Sigmoid colon (tissue), 4 donors: ENCODE results near the gene INPP5D.

Experiments
- CTCF ChIP-seq, 4 experiments: fragments of 450-650 bp in 3 of 4; fragments of 200-600 bp in 1 of 4; IDR thresholded peaks; one replicate each; pipeline ENCODE4 v1.5.1; 2016 to 2019; ENCODE audit warnings: antibody characterized with exemption in 4 of 4, mild to moderate bottlenecking in 3 of 4, moderate library complexity in 2 of 4
- EP300 ChIP-seq, 4 donors: sonication (generic); formaldehyde crosslinking; IDR thresholded peaks; one replicate each; pipeline ENCODE4 v1.6.1; 2017; ENCODE audit warnings: antibody characterized with exemption in 4 of 4
- POLR2A ChIP-seq, 2 donors: fragments of 450-650 bp; IDR thresholded peaks; one replicate each; pipeline ENCODE4 v1.6.1; 2016; ENCODE audit warnings: antibody characterized with exemption in 2 of 2, mild to moderate bottlenecking in 2 of 2, moderate library complexity in 2 of 2
- POLR2AphosphoS5 ChIP-seq, 4 donors: sonication (generic); formaldehyde crosslinking; IDR thresholded peaks; one replicate each; pipeline ENCODE4 v1.6.1; 2017; ENCODE audit warnings: antibody characterized with exemption in 4 of 4

DNA sequence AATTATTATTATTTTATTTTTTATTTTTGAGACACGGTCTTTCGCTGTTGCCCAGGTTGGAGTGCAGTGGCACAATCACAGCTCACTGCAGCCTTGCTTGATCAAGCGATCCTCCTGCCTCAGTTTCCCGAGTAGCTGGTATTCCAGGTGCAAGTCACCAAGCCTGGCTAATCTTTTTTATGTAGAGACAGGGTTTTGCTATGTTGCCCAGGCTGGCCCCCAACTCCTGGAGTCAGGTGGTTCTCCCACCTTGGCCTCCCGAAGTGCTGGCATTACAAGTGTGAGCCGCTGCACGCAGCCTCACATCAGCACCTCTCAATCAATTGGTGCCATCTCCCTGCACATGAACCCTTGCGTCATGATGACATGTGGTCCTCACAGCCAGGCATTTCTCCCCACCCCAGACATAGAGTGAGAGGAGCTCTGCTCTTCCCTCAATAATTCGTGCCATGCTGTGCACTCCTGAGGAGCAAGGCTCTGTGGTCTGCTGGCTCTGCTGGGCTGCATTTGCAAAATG, 5.9 kb downstream of the INPP5D start:
- no peak for TF ChIP-seq CTCF (IDR thresholded peaks at IDR 0.05)
- TF ChIP-seq EP300 (IDR thresholded peaks at IDR 0.05), result no peak
- no peak for TF ChIP-seq POLR2AphosphoS5 (IDR thresholded peaks at IDR 0.05)
- no peak for TF ChIP-seq POLR2A (IDR thresholded peaks at IDR 0.05)
